K562 (cell line): ENCODE results near the gene COMP.

Experiments
- CBFB ChIP-seq: sonication (generic); formaldehyde crosslinking; IDR thresholded peaks from 2 replicates; pipeline ENCODE4 v1.4.0; 2020; ENCODE audit warnings: mild to moderate bottlenecking, missing genetic modification reagents
- CCNT2 ChIP-seq: IDR thresholded peaks from 2 replicates; pipeline ENCODE4 v1.6.1; 2011; ENCODE audit warnings: borderline replicate concordance, low read depth, mild to moderate bottlenecking, moderate library complexity, mixed read lengths, low read length; ENCODE audit not compliant: insufficient read length; ENCODE audit errors: extremely low read depth
- CTCF ChIP-seq, 3 experiments: IDR thresholded peaks in 2 of 3; conservative IDR thresholded peaks in 1 of 3; 2 replicates each; pipeline ENCODE4 v1.5.1; 2011 to 2012; ENCODE audit warnings: low read length in 3 of 3, mild to moderate bottlenecking in 3 of 3, control low read depth in 2 of 3, improper control_type of control experiment in 1 of 3, inconsistent platforms in 1 of 3, low read depth in 1 of 3, mixed read lengths in 1 of 3, moderate library complexity in 1 of 3; ENCODE audit not compliant: insufficient read depth in 2 of 3
- REST ChIP-seq, 2 experiments: fragments of 450-650 bp; formaldehyde crosslinking in 1 of 2; IDR thresholded peaks; 2 replicates each; pipeline versions ENCODE4 v1.4.0 to v1.6.1; 2014 to 2020; ENCODE audit warnings: mild to moderate bottlenecking in 2 of 2, borderline replicate concordance in 1 of 2, low read depth in 1 of 2
- ZBTB8A ChIP-seq: fragments of 450-650 bp; IDR thresholded peaks from 2 replicates; pipeline ENCODE4 v1.6.1; 2018; ENCODE audit warnings: mild to moderate bottlenecking, moderate library complexity; ENCODE audit not compliant: partially characterized antibody
- ZC3H11A ChIP-seq: IDR thresholded peaks from 2 replicates; pipeline ENCODE4 v1.6.1; 2012; ENCODE audit warnings: low read depth, low read length, improper control_type of control experiment
- ZNF239 ChIP-seq: fragments of 250-450 bp; sonication (Bioruptor Pico); IDR thresholded peaks from 2 replicates; pipeline ENCODE4 v1.4.0; 2020; ENCODE audit warnings: mild to moderate bottlenecking
- ZNF24 ChIP-seq: fragments of 450-650 bp; IDR thresholded peaks from 2 replicates; pipeline ENCODE4 v1.6.1; 2016
- ZNF280A ChIP-seq: fragments of 450-650 bp; IDR thresholded peaks from 2 replicates; pipeline ENCODE4 v1.6.1; 2018; ENCODE audit warnings: mild to moderate bottlenecking, low read depth; ENCODE audit not compliant: partially characterized antibody
- ZNF431 ChIP-seq: sonication (generic); formaldehyde crosslinking; IDR thresholded peaks from 2 replicates; pipeline ENCODE4 v1.8.0; 2022; ENCODE audit warnings: mild to moderate bottlenecking, missing genetic modification reagents

- TF ChIP-seq ZNF280A (no peak), CTCF (IDR thresholded peaks at IDR 0.05 in 2 of 3, conservative IDR thresholded peaks at IDR 0.05 in 1 of 3; ENCODE audit: insufficient read depth in 2 of 3, low read depth in 1 of 3, low read length in 3 of 3) (no peak), REST (IDR thresholded peaks at IDR 0.05; ENCODE audit: borderline replicate concordance) (no peak), REST (CRISPR knock-in tag; IDR thresholded peaks at IDR 0.05; ENCODE audit: low read depth) (no peak), ZC3H11A (no peak), ZNF239 (no peak), CCNT2 (no peak), CBFB (CRISPR knock-in tag) (no peak), ZNF431 (no peak), ZNF24 (no peak), ZBTB8A (no peak)
These were observed 1.1 kb downstream of the COMP start for GRCh38 chr19:18789883-18790565.
